Epithelial cell of umbilical artery (primary cell): ENCODE measurements around the gene PIP5KL1. TPM values are rescaled to one million over a fixed set of nuclear protein-coding genes. Genes with fewer than 3 reads are reported as not detected.

Experiments used
- total RNA-seq: library from RNA; depleted of rRNA; stranded (reverse); fragments of >200 nt; gene quantifications from 2 replicates; pipeline ENCODE4 v1.2.3, GENCODE V29; 2014

PIP5KL1 gene, protein sequence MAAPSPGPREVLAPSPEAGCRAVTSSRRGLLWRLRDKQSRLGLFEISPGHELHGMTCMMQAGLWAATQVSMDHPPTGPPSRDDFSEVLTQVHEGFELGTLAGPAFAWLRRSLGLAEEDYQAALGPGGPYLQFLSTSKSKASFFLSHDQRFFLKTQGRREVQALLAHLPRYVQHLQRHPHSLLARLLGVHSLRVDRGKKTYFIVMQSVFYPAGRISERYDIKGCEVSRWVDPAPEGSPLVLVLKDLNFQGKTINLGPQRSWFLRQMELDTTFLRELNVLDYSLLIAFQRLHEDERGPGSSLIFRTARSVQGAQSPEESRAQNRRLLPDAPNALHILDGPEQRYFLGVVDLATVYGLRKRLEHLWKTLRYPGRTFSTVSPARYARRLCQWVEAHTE
- total RNA-seq = 0.65 and 0.91 TPM in 2 replicates

DNA sequence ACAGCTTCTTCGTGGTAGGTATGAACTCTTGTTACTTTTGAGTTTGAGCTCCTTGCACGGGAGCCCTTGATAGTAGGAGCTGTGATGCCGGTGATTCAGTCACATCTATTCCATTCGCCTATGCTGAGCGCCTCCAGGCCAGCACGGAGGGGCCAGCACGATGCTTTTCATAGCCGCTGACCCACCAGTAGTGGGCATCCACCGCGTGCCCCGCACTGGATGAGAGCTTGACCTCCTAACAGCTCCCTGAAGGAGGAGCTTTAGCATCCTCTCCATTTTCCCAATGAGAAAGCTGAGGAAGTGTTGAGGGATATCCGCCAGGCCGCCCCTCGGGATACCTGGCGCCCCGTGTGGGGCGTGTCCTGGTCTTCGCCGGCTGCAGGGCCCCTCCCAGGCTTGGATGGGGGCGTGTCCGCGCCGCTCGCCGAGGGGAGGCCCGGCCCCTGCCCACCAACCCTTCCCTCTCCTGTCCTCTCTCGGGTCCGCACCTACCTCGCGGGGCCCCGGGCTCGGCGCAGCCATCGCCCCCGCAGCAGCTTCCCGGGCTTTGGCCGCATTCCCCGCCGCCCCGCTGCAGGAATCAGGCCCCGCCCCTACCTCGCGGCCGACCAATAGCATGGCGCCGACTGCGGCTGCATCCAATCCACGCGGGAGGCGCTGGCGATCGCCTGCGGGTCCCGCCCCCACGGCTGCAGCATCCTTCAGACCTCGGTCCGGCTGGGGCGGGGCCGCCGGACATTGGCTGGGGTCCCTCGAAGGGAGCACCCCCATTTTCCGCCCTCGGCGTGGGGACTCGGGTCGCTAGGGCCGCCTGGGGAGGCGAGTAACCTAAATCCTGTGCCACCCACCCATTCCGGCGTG is at the start of gene PIP5KL1:
Gene PIP5KL1, minus strand, starts transcription at position 547 of the 861 bp plus-strand sequence. Its CDS starts 25 bp downstream, at position 522.

GRCh38 chr9:127937388-127938297 is 7.1 kb upstream of the PIP5KL1 start, which contains the start of gene DPM2:
Gene DPM2 (minus strand): TSS chr9:127937854. CDS start chr9:127937820, 34 bp downstream.

DNA sequence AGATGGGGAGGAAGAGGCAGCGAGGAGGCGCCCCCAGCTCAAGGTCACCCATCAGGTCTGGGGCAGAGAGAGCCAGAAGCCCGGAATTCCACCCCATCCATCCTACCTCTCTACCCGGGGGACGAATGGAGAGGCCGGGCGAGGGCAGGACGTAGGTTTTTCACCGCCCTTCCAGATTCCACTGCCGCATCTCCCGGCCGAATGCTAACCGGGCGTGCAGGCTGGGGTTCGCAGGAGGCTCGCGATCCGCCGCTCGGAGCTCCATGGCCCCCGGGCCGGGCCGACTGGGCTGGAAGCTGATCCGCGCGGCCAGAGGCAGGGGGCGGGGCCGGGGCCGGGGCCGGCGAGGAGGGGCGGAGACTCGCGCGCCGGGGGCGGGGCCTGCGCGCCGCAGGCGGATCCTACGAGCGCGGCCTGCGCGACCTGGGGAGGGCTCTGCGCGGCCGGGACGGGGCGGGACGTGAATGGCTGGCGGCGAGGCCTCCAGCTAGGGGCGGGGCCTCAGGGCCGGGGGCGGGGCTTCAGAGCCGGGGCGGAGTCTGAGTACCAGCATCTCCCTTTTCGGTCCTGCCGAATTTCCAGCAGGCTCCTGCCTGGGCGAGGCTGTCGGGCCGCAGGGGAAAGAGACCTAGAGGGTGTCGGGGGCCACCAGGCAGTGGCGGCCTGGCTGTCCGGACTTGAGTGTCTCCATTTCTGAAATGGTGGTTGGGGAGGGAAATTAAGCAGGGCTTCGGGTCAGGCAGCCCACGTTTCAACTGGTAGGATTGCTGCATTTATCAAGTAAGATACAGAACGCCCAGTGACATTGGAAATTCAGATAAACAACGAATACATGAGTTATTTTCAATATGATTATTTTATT is 13.6 kb downstream of the PIP5KL1 start, which contains the start of gene ST6GALNAC4:
Gene ST6GALNAC4, minus strand, starts transcription at position 322 of the 862 bp plus-strand sequence. CDS start 622 bp downstream, outside the sequence.

DNA sequence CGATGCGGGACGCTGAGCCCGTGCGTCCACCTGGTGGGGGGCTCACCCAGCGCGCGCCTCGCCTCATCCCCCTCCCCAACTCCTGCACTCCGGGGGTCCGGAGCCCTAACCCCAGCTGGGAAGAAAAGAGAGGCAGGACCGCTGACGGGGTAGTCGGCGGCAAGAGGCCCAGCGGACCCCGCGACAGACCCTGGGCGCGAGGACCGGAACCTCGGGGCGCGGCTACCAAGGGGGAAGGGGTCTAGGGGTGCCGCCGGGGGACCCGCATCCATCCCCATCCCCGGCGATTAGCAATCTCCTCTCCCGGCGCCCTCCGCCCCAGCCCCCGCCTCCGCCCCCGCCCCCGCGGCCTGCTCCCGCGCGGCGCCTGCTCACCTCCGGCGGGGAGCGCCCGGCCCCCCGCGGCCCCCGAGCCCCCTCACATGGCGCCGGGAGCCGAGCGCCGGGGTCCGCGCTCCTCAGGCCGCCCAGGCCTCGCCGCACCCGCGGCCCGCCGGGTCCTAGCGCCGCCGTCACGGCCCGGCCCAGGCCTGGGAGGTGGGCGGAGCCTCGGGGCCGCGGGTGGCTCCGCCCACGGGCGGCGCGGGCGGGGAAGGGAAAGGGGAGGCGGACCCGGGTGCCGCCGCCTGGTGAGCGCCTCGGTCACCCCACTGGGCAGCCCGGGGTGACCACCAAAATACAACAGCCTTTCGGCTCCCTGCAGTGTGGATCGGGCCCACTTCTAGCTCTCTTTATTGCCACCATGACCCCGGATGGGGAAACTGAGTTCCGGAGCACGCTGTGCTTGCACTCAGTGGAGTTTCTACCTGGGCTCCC is 31.2 kb downstream of the PIP5KL1 start, which contains the start of gene ST6GALNAC6:
Gene ST6GALNAC6, minus strand, starts transcription at position 476 of the 816 bp plus-strand sequence. CDS start 1,622 bp downstream, outside the sequence.

GRCh38 chr9:127877566-127877998 is 53.0 kb downstream of the PIP5KL1 start, which contains the start of gene AK1:
Gene AK1 (minus strand): TSS chr9:127877675. CDS start chr9:127874617, 3,058 bp downstream.

Other genes with a start within 250 kb of the PIP5KL1 start
- gene CFAP157, start 223.8 kb downstream of the PIP5KL1 start, total RNA-seq = not detected in 2 replicates
- 30.7 and 35.4 TPM in 2 replicates for gene PTRH1, start 215.1 kb downstream of the PIP5KL1 start, total RNA-seq
- gene TTC16, start 214.7 kb downstream of the PIP5KL1 start, total RNA-seq = not detected in 2 replicates
- gene TOR2A, start 195.5 kb downstream of the PIP5KL1 start, total RNA-seq = 7.3 and 8.8 TPM in 2 replicates
- gene SH2D3C, start 152.1 kb downstream of the PIP5KL1 start, total RNA-seq = 40.4 and 57.2 TPM in 2 replicates
- 124 and 162 TPM in 2 replicates for gene CDK9, start 144.7 kb downstream of the PIP5KL1 start, total RNA-seq
- 73.7 and 110 TPM in 2 replicates for gene FPGS, start 127.9 kb downstream of the PIP5KL1 start, total RNA-seq
- 12.6 and 38.3 TPM in 2 replicates for gene ENG, start 76.1 kb downstream of the PIP5KL1 start, total RNA-seq
- gene AK1, start 53.1 kb downstream of the PIP5KL1 start, total RNA-seq = 30.1 and 43.5 TPM in 2 replicates
- gene ST6GALNAC6, start 31.2 kb downstream of the PIP5KL1 start, total RNA-seq = 23.4 and 32.2 TPM in 2 replicates
- 38.3 and 53.8 TPM in 2 replicates for gene ST6GALNAC4, start 13.7 kb downstream of the PIP5KL1 start, total RNA-seq
- gene DPM2, start 7.1 kb upstream of the PIP5KL1 start, total RNA-seq = 5.9 and 8.8 TPM in 2 replicates
- gene EEIG1, start 50.2 kb upstream of the PIP5KL1 start, total RNA-seq = 0.97 and 1.4 TPM in 2 replicates
- gene NAIF1, start 136.5 kb upstream of the PIP5KL1 start, total RNA-seq = 7.6 and 9.4 TPM in 2 replicates
- gene SLC25A25, start 137.5 kb upstream of the PIP5KL1 start, total RNA-seq = 15.9 and 20.1 TPM in 2 replicates
- 75.1 and 88.7 TPM in 2 replicates for gene PTGES2, start 197.0 kb upstream of the PIP5KL1 start, total RNA-seq
- not detected in 2 replicates for gene LCN2, start 218.7 kb upstream of the PIP5KL1 start, total RNA-seq
- 22.5 and 40.3 TPM in 2 replicates for gene BBLN, start 229.5 kb upstream of the PIP5KL1 start, total RNA-seq